HEK293 (cell line): ENCODE results near the gene DENND10.

ENCODE experiments used
- CTCF ChIP-seq: fragments of 450-650 bp; formaldehyde crosslinking; IDR thresholded peaks from 2 replicates; pipeline ENCODE4 v1.5.1; 2016; ENCODE audit warnings: missing biosample characterization, missing genetic modification characterization
- INSM2 ChIP-seq: fragments of 450-650 bp; formaldehyde crosslinking; IDR thresholded peaks from 2 replicates; pipeline ENCODE4 v1.5.1; 2016; ENCODE audit warnings: missing biosample characterization, missing genetic modification characterization
- SP7 ChIP-seq: fragments of 450-650 bp; formaldehyde crosslinking; IDR thresholded peaks from 2 replicates; pipeline ENCODE4 v1.5.1; 2016; ENCODE audit warnings: missing biosample characterization, missing genetic modification characterization
- TCF7L2 ChIP-seq: IDR thresholded peaks from 2 replicates; pipeline ENCODE4 v1.6.1; 2011; ENCODE audit warnings: low read depth, mild to moderate bottlenecking, inconsistent platforms, low read length, moderate library complexity, borderline replicate concordance
- YY1 ChIP-seq: fragments of 450-650 bp; formaldehyde crosslinking; IDR thresholded peaks from 2 replicates; pipeline ENCODE4 v1.5.1; 2018; ENCODE audit warnings: missing biosample characterization, missing genetic modification characterization
- ZBTB20 ChIP-seq: fragments of 450-650 bp; formaldehyde crosslinking; IDR thresholded peaks from 2 replicates; pipeline ENCODE4 v1.5.1; 2016; ENCODE audit warnings: missing biosample characterization, missing genetic modification characterization
- ZBTB21 ChIP-seq: fragments of 450-650 bp; formaldehyde crosslinking; IDR thresholded peaks from 2 replicates; pipeline ENCODE4 v1.5.1; 2017; ENCODE audit warnings: missing biosample characterization, missing genetic modification characterization
- ZBTB49 ChIP-seq: fragments of 450-650 bp; formaldehyde crosslinking; IDR thresholded peaks from 2 replicates; pipeline ENCODE4 v1.5.1; 2016; ENCODE audit warnings: missing biosample characterization, missing genetic modification characterization, low read depth
- ZFP3 ChIP-seq: fragments of 450-650 bp; formaldehyde crosslinking; IDR thresholded peaks from 2 replicates; pipeline ENCODE4 v1.5.1; 2016; ENCODE audit warnings: low read depth, missing biosample characterization, missing genetic modification characterization
- ZNF10 ChIP-seq: fragments of 450-650 bp; formaldehyde crosslinking; IDR thresholded peaks from 2 replicates; pipeline ENCODE4 v1.5.1; 2017; ENCODE audit warnings: missing biosample characterization, missing genetic modification characterization
- ZNF112 ChIP-seq: fragments of 450-650 bp; formaldehyde crosslinking; IDR thresholded peaks from 2 replicates; pipeline ENCODE4 v1.5.0; 2017; ENCODE audit warnings: missing biosample characterization, missing genetic modification characterization
- ZNF114 ChIP-seq: fragments of 450-650 bp; formaldehyde crosslinking; IDR thresholded peaks from 2 replicates; pipeline ENCODE4 v1.5.0; 2017; ENCODE audit warnings: missing biosample characterization, missing genetic modification characterization
- ZSCAN23 ChIP-seq: fragments of 450-650 bp; formaldehyde crosslinking; IDR thresholded peaks from 2 replicates; pipeline ENCODE4 v1.5.1; 2016; ENCODE audit warnings: missing biosample characterization, missing genetic modification characterization

- TF ChIP-seq CTCF (tag by site-specific recombination): no peak
- TF ChIP-seq ZNF112: no peak
- no peak for TF ChIP-seq INSM2 (tag by site-specific recombination)
- no peak for TF ChIP-seq TCF7L2
- no peak for TF ChIP-seq ZNF10 (tag by site-specific recombination)
- no peak for TF ChIP-seq YY1
- TF ChIP-seq ZSCAN23 (tag by site-specific recombination): no peak
- no peak for TF ChIP-seq ZBTB20 (tag by site-specific recombination)
- TF ChIP-seq ZBTB21 (tag by site-specific recombination): no peak
- no peak for TF ChIP-seq SP7 (tag by site-specific recombination)
- TF ChIP-seq ZBTB49 (tag by site-specific recombination): no peak
- TF ChIP-seq ZNF114 (tag by site-specific recombination): no peak
- TF ChIP-seq ZFP3 (tag by site-specific recombination): no peak
These were observed 3.3 kb upstream of the DENND10 start for GRCh38 chr10:119100434-119101238.
